H9 (cell line): Measurements from ENCODE around the gene SP5. TPM values are rescaled to one million over a fixed set of nuclear protein-coding genes. Genes with fewer than 3 reads are reported as not detected.

Source experiments
- DNase-seq: peaks from one replicate; pipeline ENCODE4 v3.0.0-alpha.2; 2017
- H2AFZ ChIP-seq: one replicate; pipeline ENCODE4 v1.6.1; 2013; ENCODE audit warnings: mild to moderate bottlenecking, low read length, control low read depth, moderate library complexity
- H2AK5ac ChIP-seq: 2 replicates; pipeline ENCODE4 v1.6.1; 2013; ENCODE audit warnings: low read length, control low read depth, mixed read lengths; ENCODE audit not compliant: insufficient read length
- H2BK120ac ChIP-seq: one replicate; pipeline ENCODE4 v1.6.1; 2013; ENCODE audit warnings: low read depth, mild to moderate bottlenecking, low read length, control low read depth, inconsistent platforms; ENCODE audit not compliant: poor library complexity, severe bottlenecking
- H2BK12ac ChIP-seq: 2 replicates; pipeline ENCODE4 v1.6.1; 2013; ENCODE audit warnings: low read length, control low read depth, mixed read lengths, low read depth; ENCODE audit not compliant: insufficient read length
- H2BK15ac ChIP-seq: 2 replicates; pipeline ENCODE4 v1.6.1; 2013; ENCODE audit warnings: low read depth, low read length, control low read depth
- H2BK20ac ChIP-seq: one replicate; pipeline ENCODE4 v1.6.1; 2013; ENCODE audit warnings: low read depth, mild to moderate bottlenecking, low read length, control low read depth, inconsistent platforms; ENCODE audit not compliant: poor library complexity, severe bottlenecking
- H2BK5ac ChIP-seq: 2 replicates; pipeline ENCODE4 v1.6.1; 2013; ENCODE audit warnings: low read length, control low read depth, mixed read lengths; ENCODE audit not compliant: insufficient read length
- H3K14ac ChIP-seq: 2 replicates; pipeline ENCODE4 v1.6.1; 2013; ENCODE audit warnings: low read length, control low read depth; ENCODE audit not compliant: insufficient read depth
- H3K18ac ChIP-seq: 2 replicates; pipeline ENCODE4 v1.6.1; 2013; ENCODE audit warnings: low read depth, mild to moderate bottlenecking, mixed read lengths, low read length, control low read depth; ENCODE audit not compliant: insufficient read length
- H3K23ac ChIP-seq: 2 replicates; pipeline ENCODE4 v1.6.1; 2013; ENCODE audit warnings: low read length, control low read depth, mixed read lengths, low read depth; ENCODE audit not compliant: insufficient read length
- H3K23me2 ChIP-seq: 2 replicates; pipeline ENCODE4 v1.6.1; 2013; ENCODE audit warnings: low read depth, mild to moderate bottlenecking, mixed read lengths, low read length, control low read depth; ENCODE audit not compliant: insufficient read length, poor library complexity, severe bottlenecking
- H3K27ac ChIP-seq: 2 replicates; pipeline ENCODE4 v1.5.1; 2013; ENCODE audit warnings: low read length, control low read depth, mixed read lengths, low read depth; ENCODE audit not compliant: insufficient read length
- H3K27me3 ChIP-seq: 2 replicates; pipeline ENCODE4 v1.6.1; 2013; ENCODE audit warnings: low read length, control low read depth, inconsistent platforms; ENCODE audit not compliant: insufficient read depth
- H3K4ac ChIP-seq: 2 replicates; pipeline ENCODE4 v1.6.1; 2013; ENCODE audit warnings: low read depth, mild to moderate bottlenecking, control low read depth, inconsistent platforms, low read length, moderate library complexity
- H3K4me1 ChIP-seq: 2 replicates; pipeline ENCODE4 v1.6.1; 2013; ENCODE audit warnings: low read length, control low read depth, inconsistent platforms; ENCODE audit not compliant: insufficient read depth
- H3K4me2 ChIP-seq: 2 replicates; pipeline ENCODE4 v1.6.1; 2013; ENCODE audit warnings: low read length, control low read depth, mixed read lengths; ENCODE audit not compliant: insufficient read length, insufficient read depth
- H3K56ac ChIP-seq: 2 replicates; pipeline ENCODE4 v1.6.1; 2013; ENCODE audit warnings: low read depth, mild to moderate bottlenecking, mixed read lengths, low read length, control low read depth; ENCODE audit not compliant: insufficient read length
- H3K79me1 ChIP-seq: 2 replicates; pipeline ENCODE4 v1.6.1; 2013; ENCODE audit warnings: low read depth, mild to moderate bottlenecking, moderate library complexity, low read length, control low read depth, inconsistent platforms; ENCODE audit not compliant: insufficient read depth, poor library complexity, severe bottlenecking
- H3K79me2 ChIP-seq: 2 replicates; pipeline ENCODE4 v1.6.1; 2013; ENCODE audit warnings: low read length, control low read depth, inconsistent platforms; ENCODE audit not compliant: insufficient read depth
- H3K9ac ChIP-seq: 2 replicates; pipeline ENCODE4 v1.6.1; 2013; ENCODE audit warnings: low read length, control low read depth, mixed read lengths; ENCODE audit not compliant: insufficient read length; ENCODE audit errors: extremely low read depth
- H3K9me3 ChIP-seq: one replicate; pipeline ENCODE4 v1.6.1; 2013; ENCODE audit warnings: low read depth, low read length, inconsistent platforms; ENCODE audit not compliant: control insufficient read depth
- H3T11ph ChIP-seq: one replicate; pipeline ENCODE4 v1.6.1; 2013; ENCODE audit warnings: mild to moderate bottlenecking, low read length, control low read depth, inconsistent platforms
- H4K20me1 ChIP-seq: one replicate; pipeline ENCODE4 v1.6.1; 2013; ENCODE audit not compliant: control insufficient read depth, insufficient read length, insufficient read depth
- H4K5ac ChIP-seq: 2 replicates; pipeline ENCODE4 v1.6.1; 2013; ENCODE audit warnings: low read depth, mild to moderate bottlenecking, mixed read lengths, low read length, control low read depth; ENCODE audit not compliant: insufficient read length
- H4K8ac ChIP-seq: replicated peaks from 2 replicates; pipeline ENCODE4 v1.6.1; 2013; ENCODE audit warnings: low read length, control low read depth, mixed read lengths, low read depth; ENCODE audit not compliant: insufficient read length
- H4K91ac ChIP-seq: 2 replicates; pipeline ENCODE4 v1.6.1; 2013; ENCODE audit warnings: low read depth, mild to moderate bottlenecking, moderate library complexity, mixed read lengths, low read length, control low read depth; ENCODE audit not compliant: insufficient read length
- H3K27ac Mint-ChIP-seq, 3 experiments: 2 replicates in 2 of 3; 3 replicates in 1 of 3; pipeline ENCODE4 v1.8.0; 2020 to 2021; ENCODE audit warnings: mixed read lengths in 3 of 3, mild to moderate bottlenecking in 1 of 3, moderate library complexity in 1 of 3
- H3K27me3 Mint-ChIP-seq: 2 replicates; pipeline ENCODE4 v1.8.0; 2021; ENCODE audit warnings: low read depth, mild to moderate bottlenecking, moderate library complexity, mixed read lengths
- H3K36me3 Mint-ChIP-seq, 3 experiments: 2 replicates in 2 of 3; 3 replicates in 1 of 3; pipeline ENCODE4 v1.8.0; 2020 to 2021; ENCODE audit warnings: low read depth in 3 of 3, mixed read lengths in 3 of 3; ENCODE audit not compliant: insufficient read depth in 1 of 3
- H3K4me1 Mint-ChIP-seq, 2 experiments: 2 replicates each; pipeline ENCODE4 v1.8.0; 2020; ENCODE audit warnings: mixed read lengths in 2 of 2
- H3K4me3 Mint-ChIP-seq, 2 experiments: 2 replicates in 1 of 2; 3 replicates in 1 of 2; pipeline ENCODE4 v1.8.0; 2020 to 2021; ENCODE audit warnings: mild to moderate bottlenecking in 2 of 2, mixed read lengths in 2 of 2, moderate library complexity in 1 of 2
- H3K9me3 Mint-ChIP-seq, 2 experiments: 2 replicates in 1 of 2; 3 replicates in 1 of 2; pipeline ENCODE4 v1.8.0; 2020; ENCODE audit warnings: mild to moderate bottlenecking in 2 of 2, mixed read lengths in 2 of 2, moderate library complexity in 1 of 2
- WGBS: extraction: QIAGEN DNeasy Blood & Tissue Kit; methylation state at CpG from one replicate; pipeline ENCODE4 v1.1.7; 2013; ENCODE audit warnings: missing lambda C conversion rate, low lambda C conversion rate, mixed read lengths; ENCODE audit not compliant: insufficient read length; ENCODE audit errors: extremely low coverage; 5-methylcytosine and 5-hydroxymethylcytosine counted together
- total RNA-seq: library from RNA; stranded (reverse); gene quantifications from 2 replicates; pipeline ENCODE4 v1.2.1, GENCODE V29; 2021
- TF ChIP-seq, protein P1 (sequence below): fragments of 200-600 bp; sonication (generic); conservative IDR thresholded peaks from 3 replicates; pipeline ENCODE4 v1.8.0; 2021; ENCODE audit warnings: antibody characterized with exemption, mild to moderate bottlenecking

Gene SP5
- total RNA-seq, 1 experiment from 2014 or later: 1.7 TPM

DNA sequence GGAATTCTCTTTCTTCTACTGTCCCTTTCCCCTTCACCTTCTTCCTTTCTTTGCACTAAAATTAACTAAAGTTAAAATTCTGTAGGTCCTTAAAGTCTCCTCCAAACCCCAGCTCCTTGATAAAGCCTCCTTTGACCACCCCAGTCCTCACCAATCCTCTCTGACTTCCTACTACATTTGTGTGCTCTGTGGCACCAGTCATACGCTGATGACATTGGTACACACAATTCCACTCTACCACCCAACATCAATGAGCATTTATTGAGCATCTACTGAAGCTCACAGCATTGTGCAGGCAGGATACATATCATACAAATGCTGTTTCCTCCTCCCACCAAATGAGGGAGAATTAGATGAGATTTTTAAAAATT is 4.5 kb upstream of the SP5 start:
- no CpG with 5 or more reads among the region's 1 CpG for WGBS
- Histone ChIP-seq H4K91ac (no peak overlapping the region), H2BK15ac (no peak overlapping the region), H3K14ac (no peak overlapping the region), H3K9me3 (no peaks in the 10 kb centered on the region), H4K8ac (no peak overlapping the region), H4K20me1 (no peaks in the 10 kb centered on the region), H2AK5ac (no peak overlapping the region), H3K9ac (no peak overlapping the region), H2BK12ac (no peak overlapping the region), H3K79me2 (no peaks in the 10 kb centered on the region), H4K5ac (no peak overlapping the region), H3K18ac (no peak overlapping the region), H3K27me3 (peaks cover 48% of the 10 kb centered on the region), H3K56ac (no peak overlapping the region), H2BK120ac (no peak overlapping the region), H2AFZ (no peak overlapping the region), H3K27ac (no peak overlapping the region), H3K23me2 (peaks cover 4% of the 10 kb centered on the region), H2BK5ac (no peak overlapping the region), H3K4me2 (no peak overlapping the region), H3K4ac (no peak overlapping the region), H3T11ph (no peak overlapping the region), H3K4me1 (no peaks in the 10 kb centered on the region; the same call in 1 of the 2 replicates), H2BK20ac (no peak overlapping the region), H3K79me1 (no peaks in the 10 kb centered on the region), H3K23ac (no peak overlapping the region)
- H3K9me3 Mint-ChIP-seq: peaks cover 2 to 12% of the 10 kb centered on the region in 2 experiments; a peak in 4 of 5 replicates
- H3K27me3 Mint-ChIP-seq: peaks cover 96% of the 10 kb centered on the region
- H3K36me3 Mint-ChIP-seq: peaks cover 0 to 4% (median 0%) of the 10 kb centered on the region in 3 experiments; a peak in 2 of 7 replicates
- TF ChIP-seq, protein P1, sequence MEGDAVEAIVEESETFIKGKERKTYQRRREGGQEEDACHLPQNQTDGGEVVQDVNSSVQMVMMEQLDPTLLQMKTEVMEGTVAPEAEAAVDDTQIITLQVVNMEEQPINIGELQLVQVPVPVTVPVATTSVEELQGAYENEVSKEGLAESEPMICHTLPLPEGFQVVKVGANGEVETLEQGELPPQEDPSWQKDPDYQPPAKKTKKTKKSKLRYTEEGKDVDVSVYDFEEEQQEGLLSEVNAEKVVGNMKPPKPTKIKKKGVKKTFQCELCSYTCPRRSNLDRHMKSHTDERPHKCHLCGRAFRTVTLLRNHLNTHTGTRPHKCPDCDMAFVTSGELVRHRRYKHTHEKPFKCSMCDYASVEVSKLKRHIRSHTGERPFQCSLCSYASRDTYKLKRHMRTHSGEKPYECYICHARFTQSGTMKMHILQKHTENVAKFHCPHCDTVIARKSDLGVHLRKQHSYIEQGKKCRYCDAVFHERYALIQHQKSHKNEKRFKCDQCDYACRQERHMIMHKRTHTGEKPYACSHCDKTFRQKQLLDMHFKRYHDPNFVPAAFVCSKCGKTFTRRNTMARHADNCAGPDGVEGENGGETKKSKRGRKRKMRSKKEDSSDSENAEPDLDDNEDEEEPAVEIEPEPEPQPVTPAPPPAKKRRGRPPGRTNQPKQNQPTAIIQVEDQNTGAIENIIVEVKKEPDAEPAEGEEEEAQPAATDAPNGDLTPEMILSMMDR: no peak
- H3K4me3 Mint-ChIP-seq: no peak overlapping the region
- no peak for DNase-seq
- H3K27ac Mint-ChIP-seq: no peak overlapping the region
- peaks cover 44% of the 10 kb centered on the region in 2 experiments for H3K4me1 Mint-ChIP-seq
